Glutamatergic neuron (in vitro differentiated cells): Measurements from ENCODE around the gene OR6M1. TPM values are rescaled to one million over a fixed set of nuclear protein-coding genes. Genes with fewer than 3 reads are reported as not detected.

Experiments used
- DNase-seq: peaks from one replicate; pipeline ENCODE4 v3.0.0; 2022
- H3K27ac Mint-ChIP-seq: one replicate; pipeline ENCODE4 v1.8.0; 2020; ENCODE audit warnings: mild to moderate bottlenecking, mixed read lengths, inconsistent platforms; ENCODE audit not compliant: unreplicated experiment
- H3K27me3 Mint-ChIP-seq: one replicate; pipeline ENCODE4 v1.8.0; 2020; ENCODE audit warnings: mild to moderate bottlenecking, moderate library complexity, mixed read lengths, inconsistent platforms; ENCODE audit not compliant: unreplicated experiment
- H3K36me3 Mint-ChIP-seq: one replicate; pipeline ENCODE4 v1.8.0; 2020; ENCODE audit warnings: mild to moderate bottlenecking, mixed read lengths, inconsistent platforms; ENCODE audit not compliant: unreplicated experiment
- H3K4me1 Mint-ChIP-seq: one replicate; pipeline ENCODE4 v1.8.0; 2020; ENCODE audit warnings: mild to moderate bottlenecking, low read depth, mixed read lengths, inconsistent platforms; ENCODE audit not compliant: unreplicated experiment
- H3K4me3 Mint-ChIP-seq: one replicate; pipeline ENCODE4 v1.8.0; 2020; ENCODE audit warnings: mild to moderate bottlenecking, mixed read lengths, inconsistent platforms; ENCODE audit not compliant: unreplicated experiment
- H3K9me3 Mint-ChIP-seq: one replicate; pipeline ENCODE4 v1.8.0; 2020; ENCODE audit warnings: mild to moderate bottlenecking, moderate library complexity, mixed read lengths, inconsistent platforms; ENCODE audit not compliant: unreplicated experiment
- total RNA-seq: library from RNA; stranded (reverse); fragmentation: NEBNext Ultra II Directional; extraction: Animal tissue kit (Norgen Biotek cat#: 25700); gene quantifications from one replicate; pipeline ENCODE4 v1.2.1, GENCODE V29; 2021; ENCODE audit not compliant: unreplicated experiment
- TF ChIP-seq, protein P1 (sequence below): fragments of 200-600 bp; sonication (generic); IDR thresholded peaks from one replicate; pipeline ENCODE4 v1.5.0; 2021; ENCODE audit not compliant: partially characterized antibody, unreplicated experiment

Gene OR6M1
- total RNA-seq, 1 donor from 2014 or later = not detected

DNA sequence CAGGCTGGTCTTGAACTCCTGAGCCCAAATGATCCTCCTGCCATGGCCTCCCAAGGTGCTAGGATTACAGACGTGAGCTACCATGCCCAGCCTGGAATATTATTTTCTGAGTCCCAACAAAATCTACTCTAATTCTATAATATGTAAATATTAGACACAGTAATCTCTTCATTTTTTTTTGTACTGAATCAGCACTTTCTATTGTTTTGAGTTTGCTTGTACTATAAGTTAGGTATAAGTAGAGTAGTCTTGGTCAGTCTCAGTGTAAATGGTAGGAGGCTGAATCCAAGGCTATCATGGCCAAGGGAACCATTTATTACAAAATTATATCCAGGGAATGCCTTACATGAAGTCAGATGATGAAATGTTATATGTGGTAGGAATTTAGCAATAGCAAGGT, 32.2 kb downstream of the OR6M1 start:
- no peak for DNase-seq
- Mint-ChIP-seq H3K36me3 (no peaks in the 10 kb centered on the region), H3K27me3 (no peaks in the 10 kb centered on the region), H3K4me1 (peaks cover 3% of the 10 kb centered on the region), H3K9me3 (no peaks in the 10 kb centered on the region), H3K27ac (no peak overlapping the region), H3K4me3 (no peak overlapping the region)
- TF ChIP-seq, protein P1, sequence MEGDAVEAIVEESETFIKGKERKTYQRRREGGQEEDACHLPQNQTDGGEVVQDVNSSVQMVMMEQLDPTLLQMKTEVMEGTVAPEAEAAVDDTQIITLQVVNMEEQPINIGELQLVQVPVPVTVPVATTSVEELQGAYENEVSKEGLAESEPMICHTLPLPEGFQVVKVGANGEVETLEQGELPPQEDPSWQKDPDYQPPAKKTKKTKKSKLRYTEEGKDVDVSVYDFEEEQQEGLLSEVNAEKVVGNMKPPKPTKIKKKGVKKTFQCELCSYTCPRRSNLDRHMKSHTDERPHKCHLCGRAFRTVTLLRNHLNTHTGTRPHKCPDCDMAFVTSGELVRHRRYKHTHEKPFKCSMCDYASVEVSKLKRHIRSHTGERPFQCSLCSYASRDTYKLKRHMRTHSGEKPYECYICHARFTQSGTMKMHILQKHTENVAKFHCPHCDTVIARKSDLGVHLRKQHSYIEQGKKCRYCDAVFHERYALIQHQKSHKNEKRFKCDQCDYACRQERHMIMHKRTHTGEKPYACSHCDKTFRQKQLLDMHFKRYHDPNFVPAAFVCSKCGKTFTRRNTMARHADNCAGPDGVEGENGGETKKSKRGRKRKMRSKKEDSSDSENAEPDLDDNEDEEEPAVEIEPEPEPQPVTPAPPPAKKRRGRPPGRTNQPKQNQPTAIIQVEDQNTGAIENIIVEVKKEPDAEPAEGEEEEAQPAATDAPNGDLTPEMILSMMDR = no peak

DNA sequence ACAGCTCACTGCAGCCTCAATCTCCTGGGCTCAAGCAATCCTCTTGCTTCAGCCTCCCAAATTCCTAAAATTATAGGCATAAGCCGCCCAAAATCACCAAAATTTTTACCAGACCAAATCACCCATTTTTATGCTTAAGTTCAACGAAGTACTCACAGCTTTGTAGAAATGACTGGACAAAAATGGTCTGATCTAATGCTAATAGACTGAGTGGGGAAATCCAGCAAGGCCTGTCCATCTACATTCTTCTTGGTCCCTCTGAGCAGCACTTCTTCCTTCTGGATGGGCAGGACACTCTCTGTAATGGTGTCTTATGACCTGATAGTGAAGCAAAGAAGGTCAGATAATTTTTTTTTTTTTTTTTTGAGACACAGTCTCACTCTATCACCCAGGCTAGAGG, 33.1 kb downstream of the OR6M1 start:
- Mint-ChIP-seq H3K27ac (no peak overlapping the region), H3K4me3 (no peak overlapping the region), H3K4me1 (peaks cover 3% of the 10 kb centered on the region), H3K27me3 (no peaks in the 10 kb centered on the region), H3K9me3 (no peaks in the 10 kb centered on the region), H3K36me3 (peaks cover under 1% of the 10 kb centered on the region)
- TF ChIP-seq, protein P1 = no peak
- no peak for DNase-seq

DNA sequence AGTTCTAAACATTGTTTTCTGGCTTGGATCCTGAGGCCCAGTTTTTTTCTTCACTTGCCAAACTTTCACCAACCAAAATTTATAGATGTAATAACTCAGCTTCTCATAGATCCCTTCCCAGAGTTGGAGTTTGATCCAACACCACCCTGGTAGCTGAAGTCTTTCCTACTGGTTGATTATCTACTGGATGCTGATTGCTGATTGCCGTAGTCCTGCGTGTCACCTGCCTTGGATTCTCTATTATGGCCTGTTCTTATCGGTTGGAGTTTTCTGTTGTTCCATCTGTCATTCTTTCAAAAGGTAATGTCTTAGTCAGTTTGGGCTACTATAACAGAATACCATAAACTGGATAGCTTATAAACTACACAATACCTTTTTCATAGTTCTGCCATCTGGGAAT, 34.5 kb downstream of the OR6M1 start:
- Mint-ChIP-seq H3K27ac (no peak overlapping the region), H3K9me3 (no peaks in the 10 kb centered on the region), H3K27me3 (no peaks in the 10 kb centered on the region), H3K36me3 (peaks cover 6% of the 10 kb centered on the region), H3K4me1 (peaks cover 3% of the 10 kb centered on the region), H3K4me3 (no peak overlapping the region)
- TF ChIP-seq, protein P1 = no peak
- no peak for DNase-seq

DNA sequence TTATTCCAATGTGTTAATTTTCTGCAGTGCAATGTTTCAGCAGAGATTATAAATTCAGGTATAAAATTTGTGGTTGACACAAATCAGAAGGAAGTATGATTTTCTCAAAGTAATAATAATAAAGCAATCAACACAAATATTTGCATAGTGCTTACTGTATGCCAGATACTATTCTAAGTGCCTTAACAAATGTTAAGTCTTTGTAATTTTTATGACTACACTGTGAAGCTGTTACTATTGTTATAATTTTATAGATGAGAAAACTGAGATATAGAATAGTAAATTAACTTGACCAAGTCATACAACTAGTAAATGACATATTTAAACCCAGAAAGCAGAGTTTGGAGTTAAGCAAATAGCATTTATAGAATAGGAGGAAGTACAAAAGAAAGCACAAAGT, 35.4 kb downstream of the OR6M1 start:
- no peaks in the 10 kb centered on the region for H3K9me3 Mint-ChIP-seq
- H3K4me3 Mint-ChIP-seq = no peak overlapping the region
- TF ChIP-seq, protein P1 = no peak
- DNase-seq = no peak
- no peak overlapping the region for H3K27ac Mint-ChIP-seq
- peaks cover 6% of the 10 kb centered on the region for H3K36me3 Mint-ChIP-seq
- H3K4me1 Mint-ChIP-seq = peaks cover under 1% of the 10 kb centered on the region
- no peaks in the 10 kb centered on the region for H3K27me3 Mint-ChIP-seq

DNA sequence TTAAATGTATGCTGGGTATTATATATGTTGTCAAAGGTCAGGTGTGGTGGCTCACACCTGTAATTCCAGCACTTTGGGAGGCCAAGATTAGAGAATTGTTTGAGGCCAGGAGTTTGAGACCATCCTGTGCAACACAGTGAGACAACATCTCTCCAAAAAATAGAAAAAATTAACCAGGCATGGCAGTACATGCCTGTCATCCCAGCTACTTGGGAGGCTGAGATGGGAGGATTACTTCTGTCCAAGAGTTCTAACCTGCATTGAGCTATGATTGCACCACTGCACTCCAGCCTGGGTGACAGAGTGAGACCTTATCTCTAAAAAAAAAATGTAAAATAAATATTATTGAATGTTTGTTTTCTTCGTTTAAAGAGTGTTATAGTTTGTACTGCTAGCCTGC, 40.5 kb downstream of the OR6M1 start:
- H3K9me3 Mint-ChIP-seq = peaks cover 2% of the 10 kb centered on the region

More for the DNA sequence above, 40.5 kb downstream of the OR6M1 start:
- Mint-ChIP-seq H3K27ac (no peak overlapping the region), H3K27me3 (peaks cover 4% of the 10 kb centered on the region), H3K4me3 (no peak overlapping the region), H3K4me1 (no peaks in the 10 kb centered on the region), H3K36me3 (peaks cover 16% of the 10 kb centered on the region)
- TF ChIP-seq, protein P1 = no peak
- no peak for DNase-seq
